MM.1S (cell line): ENCODE results near the gene FIGNL2.

ENCODE experiments used
- EZH2 ChIP-seq: fragments of 300-600 bp; sonication (generic); optimal IDR thresholded peaks from 2 replicates; pipeline ENCODE3; 2017; ENCODE audit warnings: low read depth, mild to moderate bottlenecking, antibody characterized with exemption, low read length, mixed read lengths
- TF ChIP-seq, protein P1 (sequence below): fragments of 300-600 bp; sonication (generic); IDR thresholded peaks from 2 replicates; pipeline ENCODE4 v1.5.1; 2016; ENCODE audit warnings: antibody characterized with exemption, low read length, mixed read lengths

DNA sequence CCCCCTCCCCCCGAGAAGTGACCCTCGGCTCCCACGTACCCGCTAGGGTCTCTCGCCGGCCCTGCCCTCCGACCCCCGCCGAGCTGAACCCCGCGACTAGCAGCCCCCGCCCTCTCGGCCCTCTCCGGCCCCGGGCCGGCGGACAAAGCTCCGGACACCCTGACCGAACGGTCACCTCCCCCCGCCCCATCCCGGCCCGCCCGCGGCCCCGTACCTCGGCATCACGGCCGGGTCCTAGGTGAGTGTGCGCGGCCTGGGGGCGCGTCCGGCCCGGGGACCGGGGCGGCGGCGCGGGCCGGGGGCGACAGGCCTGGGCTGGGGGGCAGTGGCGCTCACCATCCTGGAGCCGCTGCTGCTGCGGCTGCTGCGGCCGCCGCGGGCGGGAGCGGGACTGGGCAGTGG, at the start of gene FIGNL2:
- TF ChIP-seq EZH2: no peak
- TF ChIP-seq, protein P1, sequence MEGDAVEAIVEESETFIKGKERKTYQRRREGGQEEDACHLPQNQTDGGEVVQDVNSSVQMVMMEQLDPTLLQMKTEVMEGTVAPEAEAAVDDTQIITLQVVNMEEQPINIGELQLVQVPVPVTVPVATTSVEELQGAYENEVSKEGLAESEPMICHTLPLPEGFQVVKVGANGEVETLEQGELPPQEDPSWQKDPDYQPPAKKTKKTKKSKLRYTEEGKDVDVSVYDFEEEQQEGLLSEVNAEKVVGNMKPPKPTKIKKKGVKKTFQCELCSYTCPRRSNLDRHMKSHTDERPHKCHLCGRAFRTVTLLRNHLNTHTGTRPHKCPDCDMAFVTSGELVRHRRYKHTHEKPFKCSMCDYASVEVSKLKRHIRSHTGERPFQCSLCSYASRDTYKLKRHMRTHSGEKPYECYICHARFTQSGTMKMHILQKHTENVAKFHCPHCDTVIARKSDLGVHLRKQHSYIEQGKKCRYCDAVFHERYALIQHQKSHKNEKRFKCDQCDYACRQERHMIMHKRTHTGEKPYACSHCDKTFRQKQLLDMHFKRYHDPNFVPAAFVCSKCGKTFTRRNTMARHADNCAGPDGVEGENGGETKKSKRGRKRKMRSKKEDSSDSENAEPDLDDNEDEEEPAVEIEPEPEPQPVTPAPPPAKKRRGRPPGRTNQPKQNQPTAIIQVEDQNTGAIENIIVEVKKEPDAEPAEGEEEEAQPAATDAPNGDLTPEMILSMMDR: no peak
